ENCODE measurements around the gene AKT1S1.

The AKT1S1 gene

GRCh38 chr19:49872245-49873128, 4.7 kb downstream of the AKT1S1 start:
- H3K4me3 ChIP-seq (ENCODE audit: control insufficient read depth, low read depth, low read length): no peak overlapping the region
- DNase-seq (ENCODE audit: low read depth): no peak
- TF ChIP-seq CTCF (conservative IDR thresholded peaks at IDR 0.05; ENCODE audit: control insufficient read depth, insufficient read depth, low read depth, low read length): no peak

GRCh38 chr19:49871349-49871985, 5.7 kb downstream of the AKT1S1 start:
- peak; percentile 38 for DNase-seq (ENCODE audit: low read depth)
- no peak for TF ChIP-seq CTCF (conservative IDR thresholded peaks at IDR 0.05; ENCODE audit: control insufficient read depth, insufficient read depth, low read depth, low read length)
- H3K4me3 ChIP-seq (ENCODE audit: control insufficient read depth, low read depth, low read length): no peak overlapping the region

- TF ChIP-seq CTCF (conservative IDR thresholded peaks at IDR 0.05; ENCODE audit: control insufficient read depth, insufficient read depth, low read depth, low read length): no peak
- no peak for DNase-seq (ENCODE audit: low read depth)
- peak overlapping the region; percentile 49 for H3K4me3 ChIP-seq (ENCODE audit: control insufficient read depth, low read depth, low read length)
Observed at GRCh38 chr19:49870309-49870901, 6.8 kb downstream of the AKT1S1 start.

GRCh38 chr19:49869484-49870308, 7.5 kb downstream of the AKT1S1 start:
- TF ChIP-seq CTCF (conservative IDR thresholded peaks at IDR 0.05; ENCODE audit: control insufficient read depth, insufficient read depth, low read depth, low read length): no peak
- H3K4me3 ChIP-seq (ENCODE audit: control insufficient read depth, low read depth, low read length): peak overlapping the region; percentile 49
- DNase-seq (ENCODE audit: low read depth): peak; percentile 100

GRCh38 chr19:49869009-49869483, 8.1 kb downstream of the AKT1S1 start:
- no peak for DNase-seq (ENCODE audit: low read depth)
- peak overlapping the region; percentile 46 for H3K4me3 ChIP-seq (ENCODE audit: control insufficient read depth, low read depth, low read length)
- TF ChIP-seq CTCF (conservative IDR thresholded peaks at IDR 0.05; ENCODE audit: control insufficient read depth, insufficient read depth, low read depth, low read length): no peak

Measured in fibroblast of mammary gland (primary cell).